ENCODE measurements around the gene SDR42E1.

Gene SDR42E1

DNA sequence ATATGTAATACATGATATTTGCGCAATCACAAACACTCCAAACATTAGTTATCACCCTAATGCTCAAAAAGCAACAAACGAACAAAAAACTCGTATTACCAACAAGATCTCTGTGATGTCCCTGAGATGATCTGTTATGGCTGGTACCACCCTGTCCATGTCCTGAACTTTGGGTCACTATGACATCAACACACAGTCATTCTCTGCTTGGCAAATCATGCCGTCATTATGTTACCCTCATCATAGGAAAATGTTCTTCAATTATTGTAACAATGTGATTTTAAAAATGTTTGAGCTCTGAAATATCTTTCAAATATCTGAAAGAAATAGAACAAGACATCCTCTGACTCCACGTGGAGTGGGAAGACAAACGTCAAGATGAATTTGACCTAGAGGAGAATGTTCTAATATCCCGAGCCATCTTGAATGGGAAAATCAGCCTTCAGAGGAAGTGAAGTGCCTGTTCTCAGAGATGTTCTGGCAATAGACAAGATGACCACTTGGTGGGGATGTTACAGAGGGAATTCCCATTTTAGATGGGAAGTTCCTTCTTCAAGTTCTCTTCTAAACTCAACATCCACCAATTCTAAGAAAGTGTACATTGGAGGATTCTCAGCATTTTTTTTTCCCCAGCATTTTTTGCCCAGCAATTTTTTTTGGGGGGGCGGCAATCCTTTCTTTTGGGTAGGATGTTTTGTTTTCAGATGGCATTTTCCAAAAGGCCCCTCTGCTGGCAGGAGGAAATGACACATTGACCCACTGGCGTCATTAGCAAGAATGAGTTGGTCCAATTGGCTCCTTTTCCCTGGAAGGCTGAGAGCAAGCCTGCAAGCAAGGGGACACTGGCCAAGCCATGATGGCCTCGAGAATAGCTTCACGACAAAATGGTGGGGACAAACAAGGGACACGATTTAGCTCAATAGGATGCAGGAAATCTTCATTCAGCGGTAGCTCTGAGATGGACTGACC is 20.1 kb upstream of the SDR42E1 start:
- Histone ChIP-seq H3K36me3 (no peaks in the 10 kb centered on the region), H3K27ac (no peak overlapping the region), H3K27me3 (peaks cover 42% of the 10 kb centered on the region), H3K4me3 (ENCODE audit: low read depth in 1 of 2, low read length in 1 of 2) (no peak overlapping the region), H3K9me3 (no peaks in the 10 kb centered on the region), H3K4me1 (ENCODE audit: control insufficient read depth in 1 of 2, insufficient read depth in 1 of 2, low read depth in 1 of 2, low read length in 1 of 2) (no peaks in the 10 kb centered on the region)
- TF ChIP-seq CTCF (IDR thresholded peaks at IDR 0.05), result no peak

- no peak for TF ChIP-seq CTCF (IDR thresholded peaks at IDR 0.05)
- H3K36me3 ChIP-seq, result no peaks in the 10 kb centered on the region
- no peak overlapping the region for H3K4me3 ChIP-seq (ENCODE audit: low read depth in 1 of 2, low read length in 1 of 2)
- no peak overlapping the region for H3K27ac ChIP-seq
- peaks cover 44% of the 10 kb centered on the region for H3K27me3 ChIP-seq
- H3K9me3 ChIP-seq, result no peaks in the 10 kb centered on the region
- H3K4me1 ChIP-seq (ENCODE audit: control insufficient read depth in 1 of 2, insufficient read depth in 1 of 2, low read depth in 1 of 2, low read length in 1 of 2), result no peaks in the 10 kb centered on the region
Measured at GRCh38 chr16:82027629-82028064, 16.4 kb upstream of the SDR42E1 start.

- Histone ChIP-seq H3K4me3 (ENCODE audit: low read depth in 1 of 2, low read length in 1 of 2) (no peak overlapping the region), H3K27ac (no peak overlapping the region)
Measured at GRCh38 chr16:82024883-82025282, 13.6 kb upstream of the SDR42E1 start.

DNA sequence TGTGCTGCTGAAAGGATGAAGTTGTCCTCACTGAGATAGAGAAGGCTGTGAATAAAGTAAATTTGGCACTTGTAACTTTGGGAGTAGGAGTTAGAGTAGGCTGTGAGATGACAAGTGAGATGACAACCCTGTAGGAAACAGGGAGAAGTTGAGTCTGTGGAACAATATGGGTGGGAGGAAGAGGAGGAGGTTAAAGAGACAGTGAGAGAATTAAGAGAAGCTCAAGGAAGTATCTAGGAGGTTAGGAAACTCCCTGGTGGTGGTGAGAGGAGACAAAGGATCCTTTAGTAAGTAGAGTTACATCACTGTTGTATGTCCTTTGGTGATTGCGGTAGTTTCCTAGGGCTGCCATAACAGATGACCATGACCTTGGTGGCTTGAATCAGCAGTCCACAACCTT is 13.0 kb upstream of the SDR42E1 start:
- H3K9me3 ChIP-seq, result no peaks in the 10 kb centered on the region
- H3K27ac ChIP-seq, result no peak overlapping the region
- H3K4me1 ChIP-seq (ENCODE audit: control insufficient read depth in 1 of 2, insufficient read depth in 1 of 2, low read depth in 1 of 2, low read length in 1 of 2), result no peaks in the 10 kb centered on the region
- peaks cover 60% of the 10 kb centered on the region for H3K27me3 ChIP-seq
- H3K4me3 ChIP-seq (ENCODE audit: low read depth in 1 of 2, low read length in 1 of 2), result no peak overlapping the region
- H3K36me3 ChIP-seq, result no peaks in the 10 kb centered on the region
- no peak for TF ChIP-seq CTCF (IDR thresholded peaks at IDR 0.05)

More at GRCh38 chr16:82024883-82025282, 13.6 kb upstream of the SDR42E1 start:
- no peak for TF ChIP-seq CTCF (IDR thresholded peaks at IDR 0.05)
- H3K9me3 ChIP-seq, result no peaks in the 10 kb centered on the region
- peaks cover 54% of the 10 kb centered on the region for H3K27me3 ChIP-seq
- H3K4me1 ChIP-seq (ENCODE audit: control insufficient read depth in 1 of 2, insufficient read depth in 1 of 2, low read depth in 1 of 2, low read length in 1 of 2), result no peaks in the 10 kb centered on the region
- H3K36me3 ChIP-seq, result no peaks in the 10 kb centered on the region

DNA sequence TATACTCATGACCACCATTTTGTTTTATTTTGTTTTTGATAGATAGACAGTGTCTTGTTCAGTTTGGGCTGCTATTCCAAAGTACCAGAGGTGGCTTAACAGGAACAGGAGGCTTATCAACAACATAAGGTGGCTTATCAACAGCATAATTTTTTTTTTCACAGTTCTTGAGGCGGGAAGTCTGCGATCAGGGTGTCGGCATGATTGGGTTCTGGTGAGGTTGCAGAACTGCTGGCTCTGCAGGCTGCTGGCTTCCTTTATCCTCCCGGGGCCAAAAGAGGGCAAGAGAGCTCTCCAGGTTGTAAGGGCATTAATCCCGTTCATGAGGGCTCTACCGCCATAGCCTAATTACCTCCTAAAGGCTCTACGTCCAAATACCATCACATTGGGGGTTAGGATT is 11.9 kb upstream of the SDR42E1 start:
- H3K4me3 ChIP-seq (ENCODE audit: low read depth in 1 of 2, low read length in 1 of 2), result no peak overlapping the region
- no peaks in the 10 kb centered on the region for H3K9me3 ChIP-seq

More for the DNA sequence above, 11.9 kb upstream of the SDR42E1 start:
- Histone ChIP-seq H3K36me3 (no peaks in the 10 kb centered on the region), H3K27ac (no peak overlapping the region), H3K4me1 (ENCODE audit: control insufficient read depth in 1 of 2, insufficient read depth in 1 of 2, low read depth in 1 of 2, low read length in 1 of 2) (no peaks in the 10 kb centered on the region), H3K27me3 (peaks cover 71% of the 10 kb centered on the region)
- no peak for TF ChIP-seq CTCF (IDR thresholded peaks at IDR 0.05)

All from neutrophil (primary cell).